NCI-H345 (cell line): ENCODE measurements around the gene PACS2.

Source experiments
- DNase-seq: peaks from one replicate; lab custom pipeline; 2025; lab: John Stamatoyannopoulos, UW

PACS2 gene

DNA sequence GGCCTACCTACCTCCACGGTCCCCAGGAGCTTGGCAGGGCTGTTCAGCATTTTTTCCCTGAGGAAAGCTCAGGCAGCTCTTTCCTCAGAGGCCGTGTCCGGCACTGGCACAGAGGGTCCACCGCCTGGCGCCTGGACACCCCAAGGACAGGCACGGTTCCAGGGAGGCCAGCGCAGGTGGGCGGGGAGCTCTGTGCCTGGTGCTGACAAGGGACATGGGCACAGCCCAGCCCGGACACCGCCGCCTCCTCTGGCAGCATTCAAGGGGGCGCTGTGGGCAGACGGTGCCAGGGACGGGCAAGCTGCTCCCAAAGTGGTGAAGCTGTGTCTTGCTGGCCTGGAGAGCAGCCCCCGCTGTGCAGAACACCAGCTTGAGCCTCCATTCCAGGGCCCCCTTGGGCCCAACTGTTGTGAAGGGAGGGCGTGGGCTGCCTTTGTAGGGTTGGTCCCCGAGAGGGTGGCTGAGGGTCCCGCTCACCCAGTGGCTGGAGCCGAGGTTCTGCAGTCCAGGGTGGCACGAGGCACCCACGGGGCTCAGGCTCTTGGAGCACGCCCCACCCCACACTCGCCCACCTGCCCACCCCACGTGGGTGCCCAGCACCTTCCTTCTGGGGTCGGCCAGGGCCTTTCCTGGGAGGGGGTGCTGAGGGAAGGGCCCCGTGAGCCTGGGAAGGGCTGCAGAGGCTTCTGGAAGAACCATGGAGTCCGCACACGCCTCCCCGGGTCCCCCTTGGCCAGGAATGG, 54.5 kb downstream of the PACS2 start:
- DNase-seq = no peak

GRCh38 chr14:105369653-105370040, 55.1 kb downstream of the PACS2 start:
- no peak for DNase-seq

DNA sequence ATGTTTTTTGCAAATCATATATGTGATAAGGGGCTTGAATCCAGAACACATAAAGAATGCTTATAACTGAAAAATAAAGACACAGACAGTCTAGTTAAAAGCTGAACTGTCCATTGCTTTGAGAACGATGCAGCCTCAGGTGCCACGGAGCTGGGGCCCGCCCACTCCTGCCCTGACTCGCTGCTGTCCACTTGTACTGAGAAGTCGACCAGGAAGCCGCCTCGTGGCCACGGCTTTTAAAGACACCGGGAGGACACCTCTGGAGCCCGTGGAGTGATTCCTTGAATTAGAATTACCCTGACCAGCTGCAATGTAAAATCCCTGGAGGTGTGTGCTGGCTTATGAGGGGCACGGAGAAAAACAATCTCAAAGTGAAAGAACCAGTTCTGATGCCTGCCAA, 59.8 kb downstream of the PACS2 start:
- DNase-seq = no peak

GRCh38 chr14:105375635-105376057, 61.1 kb downstream of the PACS2 start:
- no peak for DNase-seq

GRCh38 chr14:105376521-105377440, 62.2 kb downstream of the PACS2 start:
- no peak for DNase-seq

DNA sequence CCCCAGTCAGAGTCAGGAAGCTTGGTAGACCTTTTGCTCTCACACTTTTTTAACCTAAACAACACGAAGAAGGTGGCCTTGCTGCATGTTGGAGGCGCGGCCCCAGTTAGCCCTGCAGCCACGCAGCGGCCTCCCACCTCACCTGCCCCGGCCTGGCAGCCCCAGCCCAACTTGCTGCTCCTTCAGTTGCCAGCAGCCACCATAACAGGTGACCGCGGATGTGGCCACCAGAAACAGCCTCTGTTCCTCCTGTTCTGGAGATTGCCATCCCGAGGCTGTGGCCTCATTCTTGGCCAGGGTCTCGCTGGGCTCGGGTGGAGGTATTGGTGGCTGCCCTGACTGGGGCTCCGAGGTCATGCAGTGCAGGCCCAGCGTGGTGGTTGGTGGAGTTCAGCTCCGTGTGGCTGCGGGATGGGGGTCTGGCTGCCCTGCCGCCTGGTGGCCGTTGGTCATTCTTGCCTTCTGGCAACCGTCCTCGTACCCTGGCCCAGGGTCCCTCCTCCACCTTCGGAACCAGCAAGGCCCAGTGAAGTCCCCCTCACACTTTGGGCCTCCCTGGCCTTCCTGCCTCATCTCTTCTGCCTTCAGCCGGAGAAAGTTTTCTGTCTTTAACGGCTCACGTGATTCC, 63.1 kb downstream of the PACS2 start:
- no peak for DNase-seq

DNA sequence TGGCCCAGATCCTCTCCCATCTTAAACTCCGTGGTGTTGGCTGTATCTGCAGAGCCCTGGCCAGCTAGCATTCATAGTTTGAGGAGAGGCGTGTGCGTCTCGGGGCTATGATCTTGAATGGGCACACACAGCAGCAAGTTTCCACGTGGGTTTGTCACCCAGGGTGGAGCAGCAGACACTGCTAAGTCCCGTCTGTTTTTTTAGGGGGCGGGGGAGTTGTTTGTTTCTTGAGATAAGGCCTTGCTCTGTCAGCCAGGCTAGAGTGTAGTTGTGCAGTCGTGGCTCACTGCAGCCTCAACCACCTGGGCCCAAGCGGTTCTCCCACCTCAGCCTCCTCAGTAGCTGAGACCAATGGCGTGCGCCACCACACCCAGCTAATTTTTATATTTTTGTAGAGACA, 63.7 kb downstream of the PACS2 start:
- no peak for DNase-seq

GRCh38 chr14:105378873-105379685, 64.5 kb downstream of the PACS2 start:
- DNase-seq = no peak

- no peak for DNase-seq
These were observed 65.4 kb downstream of the PACS2 start for GRCh38 chr14:105379946-105380345.

- no peak for DNase-seq
These were observed 66.2 kb downstream of the PACS2 start for GRCh38 chr14:105380756-105381155.

DNA sequence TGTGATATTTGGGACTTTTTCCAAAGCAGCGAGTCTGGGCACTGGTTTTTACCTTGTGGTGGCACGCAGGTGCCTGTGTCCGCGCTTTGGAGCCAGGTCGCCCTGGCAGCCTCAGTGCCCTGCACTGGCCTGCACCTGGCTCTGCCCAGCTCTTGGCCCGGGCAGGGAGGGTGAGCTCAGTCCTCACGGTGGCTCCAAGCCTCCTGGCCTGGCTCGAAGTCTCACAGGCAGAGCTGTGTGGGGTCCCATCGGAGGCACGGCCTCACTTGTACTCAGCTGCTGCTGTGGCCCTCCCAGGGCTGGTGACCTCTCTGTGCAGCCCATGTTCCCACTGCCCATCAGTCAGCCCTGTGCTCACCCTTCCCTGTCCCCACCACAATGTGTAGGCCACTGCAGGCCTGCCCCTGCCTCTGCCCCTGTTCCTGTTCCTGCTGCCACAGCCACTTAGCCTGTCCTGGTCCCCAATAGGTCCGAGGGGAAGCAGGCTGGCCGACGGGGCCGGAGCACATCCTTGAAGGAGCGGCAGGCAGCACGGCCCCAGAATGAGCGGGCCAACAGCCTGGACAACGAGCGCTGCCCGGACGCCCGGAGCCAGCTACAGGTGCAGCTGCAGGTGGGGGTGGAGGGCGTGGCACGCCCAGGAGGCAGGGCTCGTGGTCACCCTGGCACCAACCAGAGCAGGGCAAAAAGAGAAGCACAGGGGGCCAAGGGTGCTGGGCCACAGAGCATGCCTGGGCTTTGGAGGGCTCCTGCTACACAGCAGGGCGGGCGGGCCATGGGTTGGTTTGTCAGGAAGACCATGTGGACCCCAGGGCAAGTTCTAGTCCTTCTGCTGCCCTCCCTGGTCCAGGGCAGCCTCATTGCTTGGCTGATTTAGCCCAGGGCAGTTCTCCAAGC, 67.1 kb downstream of the PACS2 start:
- DNase-seq = no peak

- DNase-seq = no peak
These were observed 68.0 kb downstream of the PACS2 start for GRCh38 chr14:105382343-105383082.

DNA sequence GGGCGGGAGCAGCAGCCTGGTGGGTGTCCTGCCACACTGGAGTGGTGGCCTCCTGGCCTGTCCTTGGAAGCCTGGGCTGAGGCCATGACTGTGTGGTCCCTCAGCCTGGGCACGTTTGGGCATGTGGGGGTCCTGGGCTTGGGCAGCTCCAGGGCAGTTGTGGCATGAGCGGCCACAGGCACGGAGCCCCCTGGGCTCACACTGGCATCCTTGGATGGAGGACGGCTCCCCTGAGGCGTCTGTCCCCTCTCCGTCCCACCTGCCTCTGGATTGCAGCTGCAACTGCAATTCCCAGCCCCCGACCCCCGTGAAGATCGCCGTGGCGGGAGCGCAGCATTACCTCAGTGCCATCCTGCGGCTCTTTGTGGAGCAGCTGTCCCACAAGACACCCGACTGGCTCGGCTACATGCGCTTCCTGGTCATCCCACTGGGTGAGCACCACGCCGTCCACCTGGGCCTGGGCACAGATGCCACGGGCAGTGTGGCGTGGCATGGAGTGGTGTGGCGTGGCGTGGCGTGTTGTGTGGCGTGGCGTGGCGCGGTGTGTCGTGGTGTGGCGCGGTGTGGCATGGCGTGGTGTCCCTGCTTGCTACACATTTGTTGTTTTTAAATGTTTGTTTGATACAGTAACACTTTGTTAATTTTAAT, 68.7 kb downstream of the PACS2 start:
- no peak for DNase-seq

DNA sequence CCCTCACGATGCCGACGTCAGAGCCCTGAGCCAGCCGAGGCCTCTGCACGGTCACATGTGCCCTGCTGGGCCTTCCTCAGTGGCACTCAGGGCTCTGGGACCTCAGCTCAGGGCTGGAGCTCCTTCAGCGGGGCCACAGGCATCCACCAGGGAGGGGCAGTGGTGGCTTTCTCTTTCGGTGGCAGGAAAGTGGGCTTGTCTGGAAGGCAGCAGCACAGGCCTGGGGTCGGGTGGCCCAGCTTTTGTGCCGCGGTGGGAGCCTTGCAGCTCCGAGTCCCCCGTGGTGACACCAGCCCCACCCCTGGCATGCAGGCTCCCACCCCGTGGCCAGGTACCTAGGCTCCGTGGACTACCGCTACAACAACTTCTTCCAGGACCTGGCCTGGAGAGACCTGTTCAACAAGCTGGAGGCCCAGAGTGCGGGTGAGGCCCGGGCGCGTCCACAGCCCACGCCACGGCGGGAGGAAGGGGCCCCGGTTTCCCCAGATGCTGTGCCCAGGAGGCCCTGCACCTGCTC, 69.6 kb downstream of the PACS2 start:
- DNase-seq = no peak

DNA sequence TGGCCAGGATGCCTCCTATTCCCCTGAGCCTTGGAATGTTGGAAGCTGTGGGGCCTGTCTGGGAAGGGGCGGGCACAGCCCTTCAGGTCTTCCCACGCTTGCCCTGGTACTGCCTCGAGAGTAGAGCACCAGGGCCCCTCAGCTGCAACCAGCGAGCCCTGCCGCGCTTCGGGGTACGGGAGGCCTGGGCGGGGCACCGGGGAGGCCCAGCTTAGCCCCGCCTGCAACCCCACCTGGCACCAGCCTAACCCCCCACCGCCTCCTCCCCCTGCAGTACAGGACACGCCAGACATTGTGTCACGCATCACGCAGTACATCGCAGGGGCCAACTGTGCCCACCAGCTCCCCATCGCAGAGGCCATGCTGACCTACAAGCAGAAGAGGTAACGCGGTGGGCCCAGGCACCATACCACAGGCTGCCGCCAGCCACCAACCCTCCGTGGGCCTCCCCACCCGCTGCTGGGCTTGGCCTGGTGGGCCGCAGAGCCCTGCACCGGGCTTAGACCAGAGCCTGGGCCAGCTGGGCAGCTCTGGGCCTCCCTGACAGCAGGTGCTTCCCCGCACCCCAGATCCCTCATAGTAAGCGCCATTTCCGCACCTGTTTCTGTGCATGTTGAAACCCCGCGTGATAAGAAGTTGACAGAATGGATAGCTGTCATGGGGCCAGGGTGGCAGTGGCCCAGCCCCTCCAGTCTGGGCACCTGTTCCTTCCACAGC, 70.2 kb downstream of the PACS2 start:
- DNase-seq = no peak

DNA sequence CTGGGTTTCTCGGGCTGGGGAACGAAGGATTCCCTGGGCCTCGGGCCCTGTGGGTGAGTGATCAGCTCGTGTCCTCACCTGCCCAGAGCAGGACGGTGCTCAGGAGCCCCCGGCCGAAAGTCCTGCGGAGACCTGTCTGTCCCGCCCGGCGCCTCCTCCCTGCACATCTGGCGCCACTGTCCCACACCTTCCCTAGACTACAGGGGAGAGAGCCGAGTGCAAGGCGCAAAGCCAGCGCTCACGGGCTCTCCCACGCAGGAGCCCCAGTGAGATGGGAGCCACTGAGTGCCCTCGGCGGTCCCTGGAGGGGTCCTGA, 70.7 kb downstream of the PACS2 start:
- no peak for DNase-seq

- no peak for DNase-seq
These were observed 71.3 kb downstream of the PACS2 start for GRCh38 chr14:105385698-105386365.
